Measurements from ENCODE around the gene EIF4EBP3. TPM values are rescaled to one million over a fixed set of nuclear protein-coding genes. Genes with fewer than 3 reads are reported as not detected.

The EIF4EBP3 gene
- polyA plus RNA-seq (2013, experiment 1 of 4) = 9.0 TPM
- polyA plus RNA-seq (2013, experiment 2 of 4) = 8.9 TPM
- 3.9 TPM for polyA plus RNA-seq (2013, experiment 3 of 4)
- polyA plus RNA-seq (2013, experiment 4 of 4) = 8.0 TPM

DNA sequence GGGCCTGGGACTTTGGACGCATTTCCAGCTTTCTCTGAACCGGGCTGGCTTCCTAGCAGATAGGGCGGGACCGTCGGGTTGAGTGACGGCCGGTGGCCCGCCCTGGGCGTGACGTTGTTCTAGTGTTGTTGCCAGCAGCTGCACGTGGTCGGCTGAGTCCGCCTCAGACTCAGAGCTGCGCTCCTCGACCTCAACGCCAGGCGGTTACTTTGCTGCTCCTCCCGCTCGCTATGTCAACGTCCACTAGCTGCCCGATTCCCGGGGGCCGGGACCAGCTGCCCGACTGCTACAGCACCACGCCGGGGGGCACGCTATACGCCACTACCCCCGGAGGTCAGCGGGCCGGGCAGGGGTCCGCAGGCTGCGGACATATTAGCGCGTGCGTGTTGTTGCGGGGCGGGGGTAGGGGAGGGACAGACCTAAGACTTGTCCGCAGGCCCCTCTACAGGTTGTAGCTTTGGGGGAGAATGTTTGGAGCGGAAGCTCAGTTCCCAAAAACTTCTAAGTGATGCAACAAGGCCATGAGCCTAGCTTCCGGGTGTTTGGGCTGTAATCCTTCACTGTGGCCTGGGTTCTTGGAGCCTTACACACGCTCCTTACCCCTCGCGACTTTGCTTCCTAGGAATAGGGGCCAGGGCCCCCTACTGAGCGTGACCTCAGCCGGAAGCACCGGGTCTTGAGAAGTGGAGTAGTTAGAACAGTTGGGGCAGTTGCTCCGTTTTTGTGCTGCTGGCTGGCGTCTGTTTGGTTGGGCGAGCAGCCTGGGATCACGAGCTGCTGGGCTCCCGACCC lies at the start of gene EIF4EBP3:
TSS of gene EIF4EBP3 (plus strand) at position 155 of the 792 bp plus-strand sequence. CDS start at position 231, 76 bp downstream.
- Histone ChIP-seq H3K27me3 (ENCODE audit: control insufficient read depth, insufficient read depth, low read length, poor library complexity, severe bottlenecking) (no peaks in the 10 kb centered on the region), H3K4me1 (ENCODE audit: control insufficient read depth, insufficient read depth, low read length) (peaks cover 23% of the 10 kb centered on the region), H3K9me3 (ENCODE audit: control insufficient read depth, low read length) (no peaks in the 10 kb centered on the region), H3K4me3 (ENCODE audit: insufficient read depth, low read depth, low read length) (peak within 1 kb of the TSS; percentile 39), H3K27ac (ENCODE audit: insufficient read depth, low read depth, low read length, poor library complexity, severe bottlenecking) (peak within 1 kb of the TSS; percentile 83), H3K36me3 (ENCODE audit: control insufficient read depth, insufficient read depth, low read length) (peaks cover 30% of the 10 kb centered on the region)
- 5% methylated on average over 52 of the region's 52 CpGs for WGBS, 2 experiments

DNA sequence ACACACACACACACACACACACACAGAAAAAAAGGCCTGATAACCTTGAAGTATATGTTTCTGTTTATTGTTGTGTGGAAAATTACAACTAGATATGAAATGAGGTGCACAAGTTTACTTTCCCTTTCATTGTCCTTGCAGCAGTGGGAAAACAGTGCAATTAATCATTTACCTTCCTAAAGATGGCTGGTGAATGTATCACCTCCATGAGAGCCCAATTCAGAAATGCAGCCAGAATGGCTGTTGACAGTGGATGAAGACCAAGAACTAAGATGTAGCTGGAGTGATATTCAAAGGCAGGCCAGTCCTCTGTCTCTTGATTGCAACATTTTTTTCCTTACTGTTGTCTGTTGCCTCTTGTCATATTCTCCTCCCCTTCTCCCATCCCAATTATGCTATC lies 49.6 kb upstream of the EIF4EBP3 start:
- no peaks in the 10 kb centered on the region for H3K4me1 ChIP-seq (ENCODE audit: control insufficient read depth, insufficient read depth, low read length)
- H3K9me3 ChIP-seq (ENCODE audit: control insufficient read depth, low read length) = no peaks in the 10 kb centered on the region
- H3K4me3 ChIP-seq (ENCODE audit: insufficient read depth, low read depth, low read length) = no peak overlapping the region
- H3K27me3 ChIP-seq (ENCODE audit: control insufficient read depth, insufficient read depth, low read length, poor library complexity, severe bottlenecking) = no peaks in the 10 kb centered on the region
- H3K27ac ChIP-seq (ENCODE audit: insufficient read depth, low read depth, low read length, poor library complexity, severe bottlenecking) = no peak overlapping the region
- H3K36me3 ChIP-seq (ENCODE audit: control insufficient read depth, insufficient read depth, low read length) = peaks cover 8% of the 10 kb centered on the region

DNA sequence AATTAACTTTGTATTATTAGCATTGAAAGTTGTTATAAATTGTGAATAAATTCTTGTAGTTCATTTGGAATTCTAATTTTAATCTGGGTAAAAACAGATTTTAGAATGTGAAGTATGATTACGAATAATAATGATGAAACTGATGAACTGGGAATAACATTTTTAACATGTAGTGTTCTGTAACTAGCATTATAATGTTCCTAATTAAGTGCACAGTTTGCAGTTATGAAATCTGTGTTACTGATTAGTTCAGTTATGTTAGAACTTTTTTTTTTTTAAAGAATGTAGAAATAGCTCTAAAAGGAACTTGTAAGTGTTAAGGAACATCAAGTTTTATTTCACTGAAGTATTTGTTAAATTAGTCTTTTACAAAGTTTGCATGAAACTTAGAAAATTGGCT lies 48.9 kb upstream of the EIF4EBP3 start:
- H3K36me3 ChIP-seq (ENCODE audit: control insufficient read depth, insufficient read depth, low read length) = peaks cover 8% of the 10 kb centered on the region

DNA sequence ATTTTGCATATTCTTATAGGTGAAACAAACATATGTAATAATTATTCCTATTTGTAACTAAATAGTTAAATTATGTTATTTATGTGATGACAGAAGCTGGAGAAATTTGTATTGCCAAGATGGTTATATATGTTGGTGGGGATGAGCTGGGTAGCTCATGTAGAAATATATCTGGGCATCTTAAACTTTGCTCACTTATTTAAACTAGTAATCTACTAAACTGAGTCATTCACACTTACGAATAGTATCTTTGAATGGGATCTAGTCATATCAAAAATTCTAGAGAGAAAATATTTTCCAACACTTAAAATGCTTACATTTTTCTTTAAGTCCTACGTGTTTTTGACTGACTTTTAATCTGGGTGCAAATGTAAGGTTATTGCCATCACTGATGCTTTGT lies 44.6 kb upstream of the EIF4EBP3 start:
- Histone ChIP-seq H3K4me1 (ENCODE audit: control insufficient read depth, insufficient read depth, low read length) (no peaks in the 10 kb centered on the region), H3K9me3 (ENCODE audit: control insufficient read depth, low read length) (no peaks in the 10 kb centered on the region), H3K36me3 (ENCODE audit: control insufficient read depth, insufficient read depth, low read length) (peaks cover 20% of the 10 kb centered on the region), H3K27ac (ENCODE audit: insufficient read depth, low read depth, low read length, poor library complexity, severe bottlenecking) (no peak overlapping the region), H3K4me3 (ENCODE audit: insufficient read depth, low read depth, low read length) (no peak overlapping the region), H3K27me3 (ENCODE audit: control insufficient read depth, insufficient read depth, low read length, poor library complexity, severe bottlenecking) (no peaks in the 10 kb centered on the region)
- WGBS, 2 experiments = 97% methylated on average over 2 of the region's 2 CpGs; no CpG with 5 or more reads in 1 of the 2 experiments

More for the DNA sequence above, 48.9 kb upstream of the EIF4EBP3 start:
- no peaks in the 10 kb centered on the region for H3K27me3 ChIP-seq (ENCODE audit: control insufficient read depth, insufficient read depth, low read length, poor library complexity, severe bottlenecking)
- no peaks in the 10 kb centered on the region for H3K9me3 ChIP-seq (ENCODE audit: control insufficient read depth, low read length)
- H3K4me1 ChIP-seq (ENCODE audit: control insufficient read depth, insufficient read depth, low read length) = no peaks in the 10 kb centered on the region
- no peak overlapping the region for H3K4me3 ChIP-seq (ENCODE audit: insufficient read depth, low read depth, low read length)
- WGBS, 2 experiments = 100% methylated on average over 1 of the region's 1 CpG
- H3K27ac ChIP-seq (ENCODE audit: insufficient read depth, low read depth, low read length, poor library complexity, severe bottlenecking) = no peak overlapping the region

DNA sequence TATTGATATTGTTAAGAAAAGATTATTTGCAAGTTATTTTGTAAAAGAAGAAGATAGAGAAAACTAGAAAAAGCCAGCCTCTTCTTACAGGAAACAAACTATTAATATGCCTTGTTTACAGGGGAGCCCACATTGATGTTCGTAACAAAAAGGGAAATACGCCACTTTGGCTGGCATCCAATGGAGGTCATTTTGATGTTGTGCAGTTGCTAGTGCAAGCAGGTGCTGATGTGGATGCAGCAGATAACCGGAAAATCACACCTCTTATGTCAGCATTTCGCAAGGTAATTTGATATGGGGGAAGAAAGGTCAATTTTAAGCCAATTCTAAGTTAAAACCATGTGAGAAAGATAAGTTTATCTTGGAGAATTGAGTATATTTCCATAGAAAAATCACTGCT lies 37.6 kb upstream of the EIF4EBP3 start:
- Histone ChIP-seq H3K4me1 (ENCODE audit: control insufficient read depth, insufficient read depth, low read length) (no peaks in the 10 kb centered on the region), H3K27ac (ENCODE audit: insufficient read depth, low read depth, low read length, poor library complexity, severe bottlenecking) (no peak overlapping the region), H3K9me3 (ENCODE audit: control insufficient read depth, low read length) (no peaks in the 10 kb centered on the region), H3K36me3 (ENCODE audit: control insufficient read depth, insufficient read depth, low read length) (peaks cover 60% of the 10 kb centered on the region), H3K4me3 (ENCODE audit: insufficient read depth, low read depth, low read length) (no peak overlapping the region), H3K27me3 (ENCODE audit: control insufficient read depth, insufficient read depth, low read length, poor library complexity, severe bottlenecking) (no peaks in the 10 kb centered on the region)
- WGBS, 2 experiments = 89 to 95% methylated on average over 4 of the region's 4 CpGs

DNA sequence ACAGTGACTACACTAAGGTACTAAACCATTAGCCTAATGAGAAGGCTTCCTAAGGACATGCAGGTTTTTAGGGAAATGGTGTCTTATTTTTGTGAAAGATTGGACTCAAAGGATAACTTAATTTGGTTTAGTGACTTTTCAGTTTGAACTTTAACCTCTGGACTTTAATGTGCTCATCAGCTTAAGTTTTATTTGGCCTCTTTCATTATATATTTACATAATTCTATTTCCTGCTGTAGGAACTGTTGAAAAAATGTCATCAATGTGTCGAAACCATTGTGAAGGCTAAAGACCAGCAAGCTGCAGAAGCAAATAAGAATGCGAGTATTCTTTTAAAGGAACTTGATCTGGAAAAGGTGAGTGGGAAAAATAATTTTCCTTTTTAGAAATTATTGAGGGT lies 34.3 kb upstream of the EIF4EBP3 start:
- H3K27ac ChIP-seq (ENCODE audit: insufficient read depth, low read depth, low read length, poor library complexity, severe bottlenecking) = no peak overlapping the region
- H3K4me3 ChIP-seq (ENCODE audit: insufficient read depth, low read depth, low read length) = no peak overlapping the region
- peaks cover 49% of the 10 kb centered on the region for H3K36me3 ChIP-seq (ENCODE audit: control insufficient read depth, insufficient read depth, low read length)
- H3K4me1 ChIP-seq (ENCODE audit: control insufficient read depth, insufficient read depth, low read length) = no peaks in the 10 kb centered on the region
- 93 to 98% methylated on average over 2 of the region's 2 CpGs for WGBS, 2 experiments
- H3K27me3 ChIP-seq (ENCODE audit: control insufficient read depth, insufficient read depth, low read length, poor library complexity, severe bottlenecking) = no peaks in the 10 kb centered on the region
- H3K9me3 ChIP-seq (ENCODE audit: control insufficient read depth, low read length) = no peaks in the 10 kb centered on the region

DNA sequence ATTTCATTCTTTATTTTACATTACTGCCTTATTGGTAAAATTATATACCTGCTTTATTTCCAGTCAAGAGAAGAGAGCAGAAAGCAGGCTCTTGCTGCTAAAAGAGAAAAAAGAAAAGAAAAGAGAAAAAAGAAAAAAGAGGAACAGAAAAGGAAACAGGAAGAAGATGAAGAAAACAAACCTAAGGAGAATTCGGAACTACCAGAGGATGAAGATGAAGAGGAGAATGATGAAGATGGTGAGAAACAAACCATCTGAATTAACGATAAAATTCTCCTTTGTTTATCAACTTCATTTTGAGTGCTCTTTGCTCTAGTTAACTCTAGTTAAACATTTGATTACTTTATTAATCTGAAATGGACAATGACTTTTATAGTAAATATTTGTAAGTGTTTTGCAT lies 23.5 kb upstream of the EIF4EBP3 start:
- Histone ChIP-seq H3K27me3 (ENCODE audit: control insufficient read depth, insufficient read depth, low read length, poor library complexity, severe bottlenecking) (no peaks in the 10 kb centered on the region), H3K4me3 (ENCODE audit: insufficient read depth, low read depth, low read length) (no peak overlapping the region), H3K9me3 (ENCODE audit: control insufficient read depth, low read length) (no peaks in the 10 kb centered on the region), H3K27ac (ENCODE audit: insufficient read depth, low read depth, low read length, poor library complexity, severe bottlenecking) (no peak overlapping the region), H3K4me1 (ENCODE audit: control insufficient read depth, insufficient read depth, low read length) (no peaks in the 10 kb centered on the region), H3K36me3 (ENCODE audit: control insufficient read depth, insufficient read depth, low read length) (peaks cover 37% of the 10 kb centered on the region)
- 99 to 100% methylated on average over 2 of the region's 2 CpGs for WGBS, 2 experiments

DNA sequence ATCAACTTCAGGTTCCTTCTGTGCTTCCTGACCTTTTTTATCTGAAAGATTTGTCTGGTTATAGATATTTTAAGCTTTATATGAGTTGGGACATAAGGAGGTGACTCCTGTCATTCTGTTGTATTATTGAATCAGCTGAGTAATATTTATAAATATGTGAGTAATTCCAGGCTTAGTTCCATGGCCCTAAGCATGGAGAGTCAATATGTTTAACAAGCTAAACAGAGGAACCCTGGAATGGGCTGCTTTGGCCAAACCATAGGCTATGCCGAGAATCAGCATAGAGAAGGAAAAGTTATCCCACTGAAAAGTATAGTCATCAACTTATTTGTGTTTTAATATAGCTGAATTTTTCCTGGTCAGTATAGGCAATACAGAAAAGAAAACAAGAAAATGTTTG lies 7.2 kb upstream of the EIF4EBP3 start:
- H3K27me3 ChIP-seq (ENCODE audit: control insufficient read depth, insufficient read depth, low read length, poor library complexity, severe bottlenecking) = no peaks in the 10 kb centered on the region
- H3K36me3 ChIP-seq (ENCODE audit: control insufficient read depth, insufficient read depth, low read length) = peaks cover 39% of the 10 kb centered on the region
- no peak overlapping the region for H3K27ac ChIP-seq (ENCODE audit: insufficient read depth, low read depth, low read length, poor library complexity, severe bottlenecking)
- WGBS, 2 experiments = 80 to 93% methylated on average over 1 of the region's 1 CpG
- no peak overlapping the region for H3K4me3 ChIP-seq (ENCODE audit: insufficient read depth, low read depth, low read length)
- H3K4me1 ChIP-seq (ENCODE audit: control insufficient read depth, insufficient read depth, low read length) = no peaks in the 10 kb centered on the region
- no peaks in the 10 kb centered on the region for H3K9me3 ChIP-seq (ENCODE audit: control insufficient read depth, low read length)

DNA sequence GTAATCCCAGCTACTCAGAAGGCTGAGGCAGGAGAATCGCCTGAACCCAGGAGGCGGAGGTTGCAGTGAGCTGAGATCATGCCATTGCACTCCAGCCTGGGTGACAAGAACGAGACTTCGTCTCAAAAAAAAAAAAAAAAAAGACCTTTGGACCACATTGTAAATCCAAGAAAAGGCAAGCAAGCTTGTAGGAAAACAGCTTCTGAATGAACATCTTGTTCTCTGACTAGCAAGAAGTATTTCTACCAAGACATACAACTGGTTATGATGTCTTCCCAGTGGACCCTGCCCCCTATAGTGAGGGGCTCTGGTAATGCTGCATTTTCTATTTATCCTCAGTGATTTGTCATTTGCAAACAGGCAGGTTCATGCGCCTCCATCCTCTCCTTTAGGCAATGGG lies 4.5 kb upstream of the EIF4EBP3 start:
- no peaks in the 10 kb centered on the region for H3K27me3 ChIP-seq (ENCODE audit: control insufficient read depth, insufficient read depth, low read length, poor library complexity, severe bottlenecking)
- WGBS, 2 experiments = 98% methylated on average over 5 of the region's 5 CpGs
- no peak overlapping the region for H3K4me3 ChIP-seq (ENCODE audit: insufficient read depth, low read depth, low read length)
- H3K9me3 ChIP-seq (ENCODE audit: control insufficient read depth, low read length) = no peaks in the 10 kb centered on the region
- no peak overlapping the region for H3K27ac ChIP-seq (ENCODE audit: insufficient read depth, low read depth, low read length, poor library complexity, severe bottlenecking)
- peaks cover 13% of the 10 kb centered on the region for H3K4me1 ChIP-seq (ENCODE audit: control insufficient read depth, insufficient read depth, low read length)
- H3K36me3 ChIP-seq (ENCODE audit: control insufficient read depth, insufficient read depth, low read length) = peaks cover 30% of the 10 kb centered on the region

DNA sequence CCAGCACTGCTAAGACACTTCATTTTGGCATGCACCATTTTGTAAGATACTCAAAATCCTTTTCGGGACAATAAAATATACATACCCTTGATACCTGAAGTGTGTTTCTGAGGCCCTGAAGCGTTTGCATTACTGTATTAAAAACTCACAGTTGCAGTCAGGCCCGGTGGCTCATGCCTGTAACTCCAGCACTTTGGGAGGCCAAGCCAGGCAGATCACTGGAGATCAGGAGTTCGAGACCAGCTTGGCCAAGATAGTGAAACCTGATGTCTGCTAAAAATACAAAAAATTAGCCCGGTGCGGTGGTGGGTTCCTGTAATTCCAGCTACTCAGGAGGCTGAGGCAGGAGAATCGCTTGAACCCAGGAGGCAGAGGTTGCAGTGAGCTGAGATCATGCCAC lies 2.5 kb upstream of the EIF4EBP3 start:
- Histone ChIP-seq H3K27ac (ENCODE audit: insufficient read depth, low read depth, low read length, poor library complexity, severe bottlenecking) (no peak overlapping the region), H3K4me3 (ENCODE audit: insufficient read depth, low read depth, low read length) (no peak overlapping the region), H3K36me3 (ENCODE audit: control insufficient read depth, insufficient read depth, low read length) (peaks cover 33% of the 10 kb centered on the region), H3K27me3 (ENCODE audit: control insufficient read depth, insufficient read depth, low read length, poor library complexity, severe bottlenecking) (no peaks in the 10 kb centered on the region), H3K4me1 (ENCODE audit: control insufficient read depth, insufficient read depth, low read length) (peaks cover 23% of the 10 kb centered on the region), H3K9me3 (ENCODE audit: control insufficient read depth, low read length) (no peaks in the 10 kb centered on the region)
- WGBS, 2 experiments = 94 to 95% methylated on average over 7 of the region's 7 CpGs

Measured in ectodermal cell (in vitro differentiated cells).